ENCODE results near the gene ESRRB. TPM values are rescaled to one million over a fixed set of nuclear protein-coding genes. Genes with fewer than 3 reads are reported as not detected.

ESRRB gene
- total RNA-seq, 4 donors from 2014 or later = 1.2 TPM; not detected in 3

GRCh38 chr14:76330411-76331327, 45.3 kb upstream of the ESRRB start:
- Histone ChIP-seq H3K9me3 (no peaks in the 10 kb centered on the region), H3K27ac (no peak overlapping the region), H3K36me3 (no peaks in the 10 kb centered on the region), H3K27me3 (no peaks in the 10 kb centered on the region), H3K4me1 (no peaks in the 10 kb centered on the region), H3K4me3 (no peak overlapping the region)
- DNase-seq = no peak
- TF ChIP-seq, protein P1, sequence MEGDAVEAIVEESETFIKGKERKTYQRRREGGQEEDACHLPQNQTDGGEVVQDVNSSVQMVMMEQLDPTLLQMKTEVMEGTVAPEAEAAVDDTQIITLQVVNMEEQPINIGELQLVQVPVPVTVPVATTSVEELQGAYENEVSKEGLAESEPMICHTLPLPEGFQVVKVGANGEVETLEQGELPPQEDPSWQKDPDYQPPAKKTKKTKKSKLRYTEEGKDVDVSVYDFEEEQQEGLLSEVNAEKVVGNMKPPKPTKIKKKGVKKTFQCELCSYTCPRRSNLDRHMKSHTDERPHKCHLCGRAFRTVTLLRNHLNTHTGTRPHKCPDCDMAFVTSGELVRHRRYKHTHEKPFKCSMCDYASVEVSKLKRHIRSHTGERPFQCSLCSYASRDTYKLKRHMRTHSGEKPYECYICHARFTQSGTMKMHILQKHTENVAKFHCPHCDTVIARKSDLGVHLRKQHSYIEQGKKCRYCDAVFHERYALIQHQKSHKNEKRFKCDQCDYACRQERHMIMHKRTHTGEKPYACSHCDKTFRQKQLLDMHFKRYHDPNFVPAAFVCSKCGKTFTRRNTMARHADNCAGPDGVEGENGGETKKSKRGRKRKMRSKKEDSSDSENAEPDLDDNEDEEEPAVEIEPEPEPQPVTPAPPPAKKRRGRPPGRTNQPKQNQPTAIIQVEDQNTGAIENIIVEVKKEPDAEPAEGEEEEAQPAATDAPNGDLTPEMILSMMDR (IDR thresholded peaks at IDR 0.05) = no peak
- TF ChIP-seq POLR2A (IDR thresholded peaks at IDR 0.05) = no peak

DNA sequence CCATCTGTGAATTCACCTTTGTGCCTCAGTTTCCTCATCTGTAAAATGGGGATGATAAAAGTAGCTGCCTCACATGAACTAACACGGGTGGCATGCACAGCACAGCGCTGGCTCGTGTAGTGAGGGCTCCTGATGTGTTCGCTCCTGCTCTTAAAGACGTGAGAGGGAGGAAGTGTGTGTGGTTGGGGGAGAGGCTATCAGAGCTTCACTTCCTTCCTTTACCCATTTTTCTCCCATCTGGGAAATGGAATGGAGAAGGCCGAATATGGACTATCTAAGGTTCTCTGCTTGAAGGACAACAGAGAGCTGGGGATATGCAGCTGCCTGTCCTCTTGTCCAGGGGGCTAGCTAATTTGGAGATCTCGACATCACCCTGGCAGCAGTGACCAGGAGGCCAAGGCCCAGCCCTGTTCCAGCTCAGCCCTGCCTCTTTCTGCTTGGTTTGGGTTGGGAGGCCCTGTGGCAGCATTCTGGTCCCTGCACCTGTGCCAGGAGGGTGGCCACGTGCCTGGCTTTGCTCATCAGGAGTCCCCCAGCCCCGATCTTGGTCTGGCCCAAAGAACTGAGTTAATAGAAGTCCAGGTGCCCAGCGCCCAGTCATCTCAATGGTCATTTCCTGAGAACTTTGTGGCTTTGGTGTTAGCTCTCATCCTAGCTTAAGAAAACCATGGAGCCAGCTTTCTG, 44.5 kb upstream of the ESRRB start:
- Histone ChIP-seq H3K4me1 (no peaks in the 10 kb centered on the region), H3K27me3 (no peaks in the 10 kb centered on the region), H3K27ac (no peak overlapping the region), H3K4me3 (no peak overlapping the region), H3K9me3 (no peaks in the 10 kb centered on the region), H3K36me3 (no peaks in the 10 kb centered on the region)
- TF ChIP-seq POLR2A (IDR thresholded peaks at IDR 0.05) = no peak
- TF ChIP-seq, protein P1 (IDR thresholded peaks at IDR 0.05) = no peak
- no peak for DNase-seq

GRCh38 chr14:76333664-76334063, 42.3 kb upstream of the ESRRB start:
- H3K4me3 ChIP-seq = no peak overlapping the region
- H3K27ac ChIP-seq = no peak overlapping the region
- TF ChIP-seq POLR2A (IDR thresholded peaks at IDR 0.05) = no peak
- TF ChIP-seq, protein P1 (IDR thresholded peaks at IDR 0.05) = no peak
- H3K36me3 ChIP-seq = no peaks in the 10 kb centered on the region
- no peak for DNase-seq
- no peaks in the 10 kb centered on the region for H3K4me1 ChIP-seq
- no peaks in the 10 kb centered on the region for H3K9me3 ChIP-seq
- no peaks in the 10 kb centered on the region for H3K27me3 ChIP-seq

GRCh38 chr14:76334316-76334715, 41.6 kb upstream of the ESRRB start:
- Histone ChIP-seq H3K27ac (no peak overlapping the region), H3K36me3 (no peaks in the 10 kb centered on the region), H3K27me3 (no peaks in the 10 kb centered on the region), H3K4me1 (no peaks in the 10 kb centered on the region), H3K4me3 (no peak overlapping the region), H3K9me3 (no peaks in the 10 kb centered on the region)
- TF ChIP-seq POLR2A (IDR thresholded peaks at IDR 0.05) = no peak
- TF ChIP-seq, protein P1 (IDR thresholded peaks at IDR 0.05) = no peak
- DNase-seq = no peak

DNA sequence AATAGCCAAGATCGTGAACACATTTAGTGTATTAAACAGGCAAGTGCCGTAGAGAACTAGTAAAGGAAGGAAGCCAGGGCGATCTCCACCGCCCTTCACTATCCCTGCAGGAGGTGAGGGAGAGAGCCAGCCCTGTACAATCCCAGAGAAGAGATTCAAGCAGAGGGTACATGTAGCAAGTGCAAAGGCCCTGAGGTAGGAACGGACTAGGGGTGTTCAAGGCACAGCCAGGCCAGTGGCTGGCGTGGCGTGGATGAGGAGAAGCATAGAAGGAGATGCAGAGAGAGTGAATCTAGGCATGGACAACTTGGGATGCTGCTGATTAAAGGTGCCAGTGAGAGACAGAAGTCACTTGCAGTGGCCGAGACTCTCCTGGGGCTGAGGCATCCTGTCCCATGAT, 39.1 kb upstream of the ESRRB start:
- no peak overlapping the region for H3K27ac ChIP-seq
- H3K4me3 ChIP-seq = no peak overlapping the region
- no peak for TF ChIP-seq POLR2A (IDR thresholded peaks at IDR 0.05)
- TF ChIP-seq, protein P1 (IDR thresholded peaks at IDR 0.05) = no peak
- no peaks in the 10 kb centered on the region for H3K27me3 ChIP-seq
- H3K36me3 ChIP-seq = no peaks in the 10 kb centered on the region
- no peaks in the 10 kb centered on the region for H3K4me1 ChIP-seq
- no peak for DNase-seq
- H3K9me3 ChIP-seq = no peaks in the 10 kb centered on the region

Data from Peyer's patch (tissue), 4 donors.